Gastrocnemius medialis (tissue), 4 donors: ENCODE data around the gene ROMO1. TPM values are rescaled to one million over a fixed set of nuclear protein-coding genes. Genes with fewer than 3 reads are reported as not detected.

ENCODE experiments used
- ATAC-seq, 2 donors: fragments of 150-250 bp; one replicate each; pipeline ENCODE4 v1.9.1; 2016
- DNase-seq, 2 donors: peaks; one replicate each; pipeline ENCODE4 v3.0.0-alpha.2; 2019
- H3K27ac ChIP-seq, 4 donors: fragments of 200-600 bp; sonication (generic); 1 replicate in 1 of 4; 2 replicates in 3 of 4; pipeline ENCODE4 v1.5.1; 2016 to 2018; ENCODE audit warnings: mild to moderate bottlenecking in 2 of 4, moderate library complexity in 1 of 4
- H3K27me3 ChIP-seq, 3 donors: fragments of 200-600 bp; sonication (generic) in 2 of 3; 1 replicate in 1 of 3; 2 replicates in 2 of 3; pipeline versions ENCODE4 v1.5.1 to v1.6.0; 2016 to 2019; ENCODE audit warnings: mild to moderate bottlenecking in 1 of 3, moderate library complexity in 1 of 3
- H3K36me3 ChIP-seq, 2 donors: fragments of 200-600 bp; sonication (generic) in 1 of 2; one replicate each; pipeline ENCODE4 v1.5.1; 2017 to 2018
- H3K4me1 ChIP-seq, 2 donors: fragments of 200-600 bp; sonication (generic) in 1 of 2; one replicate each; pipeline ENCODE4 v1.5.1; 2016 to 2017; ENCODE audit warnings: mild to moderate bottlenecking in 2 of 2
- H3K4me3 ChIP-seq, 4 donors: fragments of 200-600 bp; sonication (generic) in 3 of 4; 1 replicate in 1 of 4; 2 replicates in 3 of 4; pipeline ENCODE4 v1.5.1; 2016 to 2019; ENCODE audit warnings: mild to moderate bottlenecking in 2 of 4
- H3K9me3 ChIP-seq, 3 donors: fragments of 200-600 bp; sonication (generic) in 2 of 3; 1 replicate in 1 of 3; 2 replicates in 2 of 3; pipeline ENCODE4 v1.5.1; 2016 to 2019
- CTCF ChIP-seq, 5 experiments: fragments of 450-650 bp in 3 of 5; fragments of 200-600 bp in 2 of 5; sonication (generic) in 2 of 5; IDR thresholded peaks in 4 of 5; conservative IDR thresholded peaks in 1 of 5; 1 replicate in 4 of 5; 2 replicates in 1 of 5; pipeline ENCODE4 v1.5.1; 2016 to 2019; ENCODE audit warnings: antibody characterized with exemption in 5 of 5, mild to moderate bottlenecking in 3 of 5, moderate library complexity in 3 of 5
- POLR2A ChIP-seq, 2 donors: fragments of 450-650 bp; IDR thresholded peaks; one replicate each; pipeline ENCODE4 v1.6.1; 2017; ENCODE audit warnings: antibody characterized with exemption in 2 of 2, mild to moderate bottlenecking in 2 of 2, moderate library complexity in 2 of 2
- in situ Hi-C, 4 donors: fragments of 200-750 bp; cut with MboI; loops; one replicate each; pipeline versions ENCODE4 v1.15.0 to v1.8.0; 2017; ENCODE audit warnings: low sequenced_read_pairs in 4 of 4
- intact Hi-C: fragments of 100-400 bp; cut with DNase I; formaldehyde crosslinking; loops from one replicate; pipeline ENCODE4 v1.15.1; 2023; ENCODE audit warnings: low total_unique reads
- total RNA-seq, 4 donors: library from RNA; depleted of rRNA; stranded (reverse); fragments of >200 nt; gene quantifications; one replicate each; pipeline versions ENCODE4 v1.1.0 to v1.2.3, GENCODE V29; 2016

The ROMO1 gene
- total RNA-seq: 100 to 1,000 TPM; 213 to 491 (median 309) TPM

GRCh38 chr20:35699127-35699956 is at the start of gene ROMO1, which contains the start of gene NFS1:
ROMO1 (plus strand) TSS chr20:35699405; CDS start chr20:35699633, 228 bp downstream.
NFS1 (minus strand) TSS chr20:35699352; CDS start chr20:35699288, 64 bp downstream.
- in situ Hi-C loops (no loop called here), intact Hi-C loops (loop anchor here (1.0 kb wide), 2 partner anchors 34 to 98 kb away; no protein-coding TSS in a partner anchor)
- Histone ChIP-seq H3K27me3 (no peaks in the 10 kb centered on the region), H3K9me3 (no peaks in the 10 kb centered on the region), H3K27ac (peak within 1 kb of the TSS; percentile 88 to 97 (median 96)), H3K4me1 (peaks cover 28 to 40% of the 10 kb centered on the region in 2 donors), H3K36me3 (peaks cover 0 to 50% of the 10 kb centered on the region in 2 donors), H3K4me3 (peak within 1 kb of the TSS; percentile 85 to 95 (median 92))
- TF ChIP-seq POLR2A (IDR thresholded peaks at IDR 0.05) (peak; percentile 60 to 84), CTCF (IDR thresholded peaks at IDR 0.05 in 4 of 5, conservative IDR thresholded peaks at IDR 0.05 in 1 of 5) (peak; percentile 5 to 35 (median 25))
- ATAC-seq (peak; percentile 88 to 90), DNase-seq (peak; percentile 69 to 86)

GRCh38 chr20:35650632-35651031 is 48.6 kb upstream of the ROMO1 start:
- no peaks in the 10 kb centered on the region for H3K9me3 ChIP-seq
- intact Hi-C loops (no loop called here), in situ Hi-C loops (no loop called here)
- H3K4me1 ChIP-seq: peaks cover 37 to 46% of the 10 kb centered on the region in 2 donors
- H3K36me3 ChIP-seq: peaks cover 0 to 21% of the 10 kb centered on the region in 2 donors
- DNase-seq (no peak), ATAC-seq (no peak)
- no peaks in the 10 kb centered on the region for H3K27me3 ChIP-seq
- H3K4me3 ChIP-seq: no peak overlapping the region
- H3K27ac ChIP-seq: no peak overlapping the region
- TF ChIP-seq POLR2A (IDR thresholded peaks at IDR 0.05): no peak
- no peak for TF ChIP-seq CTCF (IDR thresholded peaks at IDR 0.05 in 4 of 5, conservative IDR thresholded peaks at IDR 0.05 in 1 of 5)

GRCh38 chr20:35651958-35652357 is 47.2 kb upstream of the ROMO1 start:
- H3K9me3 ChIP-seq: no peaks in the 10 kb centered on the region
- no peak overlapping the region for H3K4me3 ChIP-seq
- intact Hi-C loops: no loop called here
- no peak for DNase-seq
- peaks cover 40 to 56% of the 10 kb centered on the region in 2 donors for H3K4me1 ChIP-seq
- TF ChIP-seq CTCF (IDR thresholded peaks at IDR 0.05 in 4 of 5, conservative IDR thresholded peaks at IDR 0.05 in 1 of 5) (no peak), POLR2A (IDR thresholded peaks at IDR 0.05) (no peak)
- peak overlapping the region in 1 of 4 donors; percentile 29 for H3K27ac ChIP-seq
- in situ Hi-C loops: no loop called here
- ATAC-seq: no peak
- H3K27me3 ChIP-seq: no peaks in the 10 kb centered on the region
- H3K36me3 ChIP-seq: peaks cover 0 to 21% of the 10 kb centered on the region in 2 donors

- Histone ChIP-seq H3K27me3 (no peaks in the 10 kb centered on the region), H3K36me3 (peaks cover 0 to 21% of the 10 kb centered on the region in 2 donors), H3K9me3 (no peaks in the 10 kb centered on the region), H3K4me3 (no peak overlapping the region), H3K4me1 (peaks cover 47 to 65% of the 10 kb centered on the region in 2 donors), H3K27ac (no peak overlapping the region)
- ATAC-seq (no peak), DNase-seq (no peak)
- intact Hi-C loops: no loop called here
- no peak for TF ChIP-seq POLR2A (IDR thresholded peaks at IDR 0.05)
- no peak for TF ChIP-seq CTCF (IDR thresholded peaks at IDR 0.05 in 4 of 5, conservative IDR thresholded peaks at IDR 0.05 in 1 of 5)
- in situ Hi-C loops: no loop called here
These were observed 46.4 kb upstream of the ROMO1 start for GRCh38 chr20:35652641-35653429.
